Trophoblast cell (in vitro differentiated cells and primary cell): ENCODE measurements around the gene CD3G.

ENCODE experiments used
- DNase-seq, 2 donors: peaks; one replicate each; pipeline ENCODE4 v3.0.0-alpha.2; 2016
- H2AFZ ChIP-seq: 2 replicates; pipeline ENCODE4 v1.6.1; 2013; ENCODE audit warnings: low read length, moderate library complexity, mild to moderate bottlenecking; ENCODE audit not compliant: insufficient read depth, poor library complexity
- H2AK5ac ChIP-seq: 2 replicates; pipeline ENCODE4 v1.6.1; 2013; ENCODE audit warnings: mild to moderate bottlenecking, low read length
- H2BK120ac ChIP-seq: 2 replicates; pipeline ENCODE4 v1.6.1; 2013; ENCODE audit warnings: low read length, mild to moderate bottlenecking, moderate library complexity; ENCODE audit not compliant: insufficient read depth, poor library complexity
- H2BK12ac ChIP-seq: 2 replicates; pipeline ENCODE4 v1.6.1; 2013; ENCODE audit warnings: mild to moderate bottlenecking, low read length, moderate library complexity
- H2BK5ac ChIP-seq: 2 replicates; pipeline ENCODE4 v1.6.1; 2013; ENCODE audit warnings: low read length, low read depth, moderate library complexity, mild to moderate bottlenecking; ENCODE audit not compliant: poor library complexity
- H3K14ac ChIP-seq: 2 replicates; pipeline ENCODE4 v1.6.1; 2013; ENCODE audit warnings: mild to moderate bottlenecking, low read length
- H3K18ac ChIP-seq: 2 replicates; pipeline ENCODE4 v1.6.1; 2013; ENCODE audit warnings: mild to moderate bottlenecking, low read length
- H3K23ac ChIP-seq: 2 replicates; pipeline ENCODE4 v1.6.1; 2013; ENCODE audit warnings: low read length
- H3K27ac ChIP-seq: 2 replicates; pipeline ENCODE4 v1.5.1; 2013; ENCODE audit warnings: low read depth, mild to moderate bottlenecking, inconsistent platforms, low read length, moderate library complexity
- H3K27me3 ChIP-seq: 2 replicates; pipeline ENCODE4 v1.6.1; 2013; ENCODE audit warnings: inconsistent platforms, mild to moderate bottlenecking, low read length, moderate library complexity; ENCODE audit not compliant: insufficient read depth
- H3K36me3 ChIP-seq, 2 experiments: 1 replicate in 1 of 2; 2 replicates in 1 of 2; pipeline ENCODE4 v1.6.1; 2013; ENCODE audit warnings: low read length in 2 of 2, mild to moderate bottlenecking in 2 of 2, moderate library complexity in 1 of 2; ENCODE audit not compliant: insufficient read depth in 2 of 2, control insufficient read depth in 1 of 2
- H3K4ac ChIP-seq: 2 replicates; pipeline ENCODE4 v1.6.1; 2013; ENCODE audit warnings: low read depth, mild to moderate bottlenecking, low read length, moderate library complexity
- H3K4me1 ChIP-seq, 2 experiments: 1 replicate in 1 of 2; 2 replicates in 1 of 2; pipeline ENCODE4 v1.6.1; 2013; ENCODE audit warnings: low read length in 2 of 2, mild to moderate bottlenecking in 2 of 2, moderate library complexity in 1 of 2; ENCODE audit not compliant: insufficient read depth in 2 of 2, control insufficient read depth in 1 of 2
- H3K4me2 ChIP-seq: 2 replicates; pipeline ENCODE4 v1.6.1; 2013; ENCODE audit warnings: inconsistent platforms, mild to moderate bottlenecking, low read length, moderate library complexity
- H3K4me3 ChIP-seq: 2 replicates; pipeline ENCODE4 v1.5.1; 2013; ENCODE audit warnings: mild to moderate bottlenecking, low read depth, low read length, inconsistent platforms
- H3K79me1 ChIP-seq: one replicate; pipeline ENCODE4 v1.6.1; 2013; ENCODE audit warnings: low read length
- H3K79me2 ChIP-seq: 2 replicates; pipeline ENCODE4 v1.6.1; 2013; ENCODE audit warnings: low read length, mild to moderate bottlenecking; ENCODE audit not compliant: control insufficient read depth, insufficient read depth, poor library complexity
- H3K9ac ChIP-seq: 2 replicates; pipeline ENCODE4 v1.6.1; 2013; ENCODE audit warnings: mild to moderate bottlenecking, low read length
- H3K9me3 ChIP-seq: 2 replicates; pipeline ENCODE4 v1.6.1; 2013; ENCODE audit warnings: low read depth, mild to moderate bottlenecking, control low read depth, inconsistent platforms, low read length; ENCODE audit not compliant: insufficient read depth
- H4K12ac ChIP-seq: 2 replicates; pipeline ENCODE4 v1.6.1; 2013; ENCODE audit warnings: low read depth, mild to moderate bottlenecking, low read length, moderate library complexity
- H4K8ac ChIP-seq: 2 replicates; pipeline ENCODE4 v1.6.1; 2013; ENCODE audit warnings: low read depth, mild to moderate bottlenecking, low read length, moderate library complexity
- H4K91ac ChIP-seq: one replicate; pipeline ENCODE4 v1.6.1; 2013; ENCODE audit warnings: low read depth, mild to moderate bottlenecking, low read length, moderate library complexity
- WGBS: extraction: QIAGEN DNeasy Blood & Tissue Kit; methylation state at CpG from one replicate; pipeline ENCODE4 v1.1.7; 2013; ENCODE audit warnings: missing lambda C conversion rate; ENCODE audit not compliant: insufficient read length, insufficient coverage; ENCODE audit errors: extremely low coverage; 5-methylcytosine and 5-hydroxymethylcytosine counted together

CD3G gene

GRCh38 chr11:118312328-118312727 is 31.8 kb upstream of the CD3G start:
- H3K27me3 ChIP-seq: no peaks in the 10 kb centered on the region
- H3K36me3 ChIP-seq: no peaks in the 10 kb centered on the region

GRCh38 chr11:118313242-118313641 is 30.9 kb upstream of the CD3G start:
- DNase-seq: no peak
- Histone ChIP-seq H3K79me1 (no peaks in the 10 kb centered on the region), H3K36me3 (no peaks in the 10 kb centered on the region), H3K4me2 (no peak overlapping the region), H2BK120ac (no peak overlapping the region), H3K27ac (no peak overlapping the region), H3K4ac (no peak overlapping the region), H3K9ac (no peak overlapping the region), H3K23ac (no peak overlapping the region), H4K8ac (no peak overlapping the region), H2AFZ (no peak overlapping the region), H2BK12ac (no peak overlapping the region), H4K12ac (no peak overlapping the region), H3K4me1 (peaks cover 3% of the 10 kb centered on the region in 2 experiments), H3K18ac (no peak overlapping the region), H2AK5ac (no peak overlapping the region), H3K14ac (no peak overlapping the region), H3K27me3 (no peaks in the 10 kb centered on the region), H3K4me3 (no peak overlapping the region), H4K91ac (no peak overlapping the region), H3K9me3 (peaks cover 4% of the 10 kb centered on the region), H2BK5ac (no peak overlapping the region), H3K79me2 (no peaks in the 10 kb centered on the region)
- WGBS: no CpG with 5 or more reads among the region's 4 CpGs

More at GRCh38 chr11:118312328-118312727, 31.8 kb upstream of the CD3G start:
- Histone ChIP-seq H2AFZ (no peak overlapping the region), H2BK5ac (no peak overlapping the region), H3K18ac (no peak overlapping the region), H4K91ac (no peak overlapping the region), H3K14ac (no peak overlapping the region), H3K4ac (no peak overlapping the region), H4K12ac (no peak overlapping the region), H3K4me1 (peaks cover 3% of the 10 kb centered on the region in 2 experiments), H3K79me1 (no peaks in the 10 kb centered on the region), H3K9me3 (peaks cover 4% of the 10 kb centered on the region), H3K23ac (no peak overlapping the region), H3K4me3 (no peak overlapping the region), H2BK120ac (no peak overlapping the region), H3K4me2 (no peak overlapping the region), H4K8ac (no peak overlapping the region), H3K9ac (no peak overlapping the region), H3K27ac (no peak overlapping the region), H2BK12ac (no peak overlapping the region), H2AK5ac (no peak overlapping the region), H3K79me2 (no peaks in the 10 kb centered on the region)
- WGBS: no CpG with 5 or more reads among the region's 2 CpGs
- no peak for DNase-seq

- H3K9me3 ChIP-seq: peaks cover 4% of the 10 kb centered on the region
- no CpG with 5 or more reads among the region's 7 CpGs for WGBS
- H3K79me2 ChIP-seq: no peaks in the 10 kb centered on the region
- H3K4me3 ChIP-seq: no peak overlapping the region
- H2BK12ac ChIP-seq: no peak overlapping the region
- H3K27ac ChIP-seq: no peak overlapping the region
- DNase-seq: peak in 1 of 2 donors; percentile 6
- no peak overlapping the region for H3K9ac ChIP-seq
- H4K91ac ChIP-seq: no peak overlapping the region
- no peak overlapping the region for H2AK5ac ChIP-seq
- H3K36me3 ChIP-seq: no peaks in the 10 kb centered on the region
- no peak overlapping the region for H2BK5ac ChIP-seq
- no peak overlapping the region for H3K4ac ChIP-seq
- H4K12ac ChIP-seq: no peak overlapping the region
- no peaks in the 10 kb centered on the region for H3K79me1 ChIP-seq
- no peak overlapping the region for H3K4me2 ChIP-seq
- H3K14ac ChIP-seq: no peak overlapping the region
- no peaks in the 10 kb centered on the region for H3K27me3 ChIP-seq
- no peak overlapping the region for H2AFZ ChIP-seq
- H2BK120ac ChIP-seq: no peak overlapping the region
- no peak overlapping the region for H4K8ac ChIP-seq
- H3K23ac ChIP-seq: no peak overlapping the region
- no peak overlapping the region for H3K18ac ChIP-seq
- H3K4me1 ChIP-seq: peaks cover 3% of the 10 kb centered on the region in 2 experiments
These were observed 29.1 kb upstream of the CD3G start for GRCh38 chr11:118314988-118315411.

- Histone ChIP-seq H3K9ac (no peak overlapping the region), H3K79me1 (no peaks in the 10 kb centered on the region), H3K36me3 (no peaks in the 10 kb centered on the region), H2BK12ac (no peak overlapping the region), H2BK120ac (no peak overlapping the region), H3K27ac (no peak overlapping the region), H4K8ac (no peak overlapping the region), H3K4me2 (no peak overlapping the region), H3K14ac (no peak overlapping the region), H3K9me3 (peaks cover 4% of the 10 kb centered on the region), H3K79me2 (no peaks in the 10 kb centered on the region), H3K23ac (no peak overlapping the region), H2BK5ac (no peak overlapping the region), H3K4me3 (no peak overlapping the region), H4K12ac (no peak overlapping the region), H3K27me3 (no peaks in the 10 kb centered on the region), H2AK5ac (no peak overlapping the region), H3K4me1 (peaks cover 3% of the 10 kb centered on the region in 2 experiments), H3K4ac (no peak overlapping the region), H2AFZ (no peak overlapping the region), H3K18ac (no peak overlapping the region), H4K91ac (no peak overlapping the region)
- no CpG with 5 or more reads among the region's 4 CpGs for whole genome bisulfite sequencing
- DNase-seq: no peak
These were observed 26.0 kb upstream of the CD3G start for GRCh38 chr11:118318124-118318523.
